UCSD-AML1 (cell line): ENCODE results near the gene MDFIC.
"Not testable (repeated sequence)": the region's sequence is repeated elsewhere in the genome, so short reads cannot be mapped to it uniquely, and the experiment has no call there.

Experiments used
- DNase-seq: peaks from one replicate; lab custom pipeline; 2025; ENCODE audit not compliant: unreplicated experiment; lab: John Stamatoyannopoulos, UW

Gene MDFIC, protein sequence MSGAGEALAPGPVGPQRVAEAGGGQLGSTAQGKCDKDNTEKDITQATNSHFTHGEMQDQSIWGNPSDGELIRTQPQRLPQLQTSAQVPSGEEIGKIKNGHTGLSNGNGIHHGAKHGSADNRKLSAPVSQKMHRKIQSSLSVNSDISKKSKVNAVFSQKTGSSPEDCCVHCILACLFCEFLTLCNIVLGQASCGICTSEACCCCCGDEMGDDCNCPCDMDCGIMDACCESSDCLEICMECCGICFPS

DNA sequence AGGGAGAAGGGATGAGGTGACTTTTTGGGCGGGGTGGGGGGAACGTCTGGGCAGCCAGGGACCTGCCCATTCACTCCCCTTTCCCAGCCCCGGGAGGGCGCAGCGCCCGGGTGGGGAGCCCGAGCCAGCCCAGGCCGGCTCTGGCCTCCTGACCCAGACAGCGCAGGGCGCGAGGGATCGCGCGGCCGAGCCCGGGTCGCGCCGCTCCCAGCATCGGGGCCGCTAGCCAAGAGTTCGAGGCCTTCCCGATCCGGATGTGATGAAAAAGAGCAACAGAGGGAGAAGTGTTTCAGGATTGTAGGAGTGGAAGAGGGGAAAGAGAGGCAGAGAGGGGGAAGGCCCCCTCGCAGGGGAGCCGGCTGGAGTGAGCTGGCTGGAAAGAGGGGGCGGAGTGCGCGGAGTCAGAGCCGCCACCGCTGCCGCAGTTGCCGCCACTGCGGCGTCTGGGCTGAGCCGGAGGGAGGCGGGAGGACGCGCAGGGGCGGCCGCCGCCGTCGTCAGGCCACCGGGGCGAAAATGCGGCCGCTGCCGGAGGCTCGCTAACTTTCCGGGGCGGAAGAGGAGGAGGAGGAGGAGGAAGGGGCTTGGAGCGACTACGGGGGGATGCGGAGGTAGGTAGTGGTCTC is at the start of gene MDFIC:
MDFIC (plus strand) TSS at position 69 of the 626 bp plus-strand sequence. CDS start 940 bp downstream, outside the sequence.
- DNase-seq, result peak; percentile 27

DNA sequence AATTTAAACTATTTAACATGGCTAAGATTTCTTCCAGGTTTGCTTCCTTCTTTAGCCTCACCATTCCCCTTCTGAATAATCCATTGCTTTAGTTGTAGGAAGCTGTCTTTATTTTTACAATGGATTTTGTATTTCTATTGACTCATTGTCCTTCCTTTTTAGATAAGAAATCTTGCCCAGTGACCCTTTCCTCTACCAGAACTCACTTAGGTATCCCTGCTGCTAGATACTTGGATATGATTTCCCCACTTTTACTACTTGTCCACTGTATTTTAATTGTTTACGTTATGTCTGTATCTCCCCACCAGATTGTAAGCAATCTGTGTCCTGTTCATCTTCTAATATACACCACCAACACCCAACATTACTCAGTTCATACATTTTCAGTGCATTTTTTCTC is 47.7 kb upstream of the MDFIC start:
- no peak for DNase-seq

DNA sequence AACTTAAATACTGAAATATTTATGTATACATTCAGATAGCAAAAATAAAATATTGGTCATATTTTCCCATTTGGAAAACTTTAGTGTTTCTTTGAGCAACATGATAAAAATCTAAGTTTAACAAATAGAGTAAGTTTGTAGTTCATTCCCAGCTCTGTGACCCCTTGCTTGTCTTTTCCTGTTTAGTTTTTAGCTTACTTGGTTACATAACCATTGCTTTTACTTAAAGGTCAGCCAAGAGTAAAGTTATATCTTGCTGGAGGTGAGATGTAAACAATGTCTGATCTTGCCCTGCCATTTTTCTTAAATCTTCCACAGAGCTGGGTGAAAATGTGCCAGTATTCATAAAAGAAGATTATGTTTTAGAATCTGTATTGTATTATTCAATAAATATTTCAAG is 46.7 kb upstream of the MDFIC start:
- no peak for DNase-seq

DNA sequence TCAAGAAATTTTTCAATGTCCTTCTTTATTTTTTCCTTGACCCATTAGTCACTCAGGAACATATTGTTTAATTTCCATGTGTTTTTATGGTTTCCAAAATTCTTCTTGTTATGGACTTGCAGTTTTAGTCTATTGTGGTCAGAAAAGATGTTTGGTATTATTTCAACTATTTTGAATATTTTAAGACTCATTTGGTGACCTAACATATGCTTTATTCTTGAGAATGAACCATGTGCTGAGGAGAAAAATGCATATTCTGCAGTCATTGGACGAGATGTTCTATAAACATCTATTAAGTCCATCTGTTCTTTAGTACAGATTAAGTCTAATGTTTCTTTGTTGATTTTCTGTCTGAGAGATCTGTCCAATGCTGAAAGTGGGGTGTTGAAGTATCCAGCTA is 42.3 kb upstream of the MDFIC start:
- DNase-seq, result no peak

DNA sequence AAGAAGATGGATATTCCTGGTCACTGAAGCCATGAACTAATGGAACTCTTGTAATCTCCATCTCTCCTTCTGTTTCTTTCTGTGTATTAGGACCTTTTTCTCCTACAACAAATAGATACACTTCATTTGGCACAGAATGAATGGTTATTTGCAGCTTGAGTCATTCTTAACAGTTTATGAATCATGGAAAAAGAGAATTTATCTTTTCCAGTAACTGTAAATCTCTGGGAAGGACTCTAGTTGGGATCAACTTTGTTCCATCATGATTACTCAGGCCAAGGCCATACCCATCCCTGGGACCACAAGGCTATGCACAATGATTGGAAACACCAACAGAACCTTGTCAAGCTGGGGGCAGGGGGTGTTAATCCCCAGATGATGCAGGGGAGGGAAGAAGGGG is 36.1 kb upstream of the MDFIC start:
- no peak for DNase-seq

DNA sequence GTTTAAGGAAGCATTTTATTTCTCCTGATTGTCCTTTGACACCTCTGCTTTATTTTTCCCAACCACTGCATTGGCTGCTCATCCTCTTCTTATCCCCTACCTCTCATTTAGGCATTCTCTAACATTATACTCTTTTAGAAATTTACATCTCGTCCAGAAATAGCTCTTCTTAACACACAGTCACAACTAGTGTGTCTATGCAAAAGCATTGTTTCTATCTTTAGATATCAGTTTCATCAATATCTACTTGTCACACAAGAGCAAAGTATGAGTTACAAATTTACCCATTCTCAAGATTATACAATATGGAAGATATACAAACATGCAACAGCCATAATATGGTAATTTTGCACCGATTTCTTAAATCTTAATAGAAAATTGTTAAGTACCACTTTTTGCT is 35.7 kb upstream of the MDFIC start:
- DNase-seq, result no peak

DNA sequence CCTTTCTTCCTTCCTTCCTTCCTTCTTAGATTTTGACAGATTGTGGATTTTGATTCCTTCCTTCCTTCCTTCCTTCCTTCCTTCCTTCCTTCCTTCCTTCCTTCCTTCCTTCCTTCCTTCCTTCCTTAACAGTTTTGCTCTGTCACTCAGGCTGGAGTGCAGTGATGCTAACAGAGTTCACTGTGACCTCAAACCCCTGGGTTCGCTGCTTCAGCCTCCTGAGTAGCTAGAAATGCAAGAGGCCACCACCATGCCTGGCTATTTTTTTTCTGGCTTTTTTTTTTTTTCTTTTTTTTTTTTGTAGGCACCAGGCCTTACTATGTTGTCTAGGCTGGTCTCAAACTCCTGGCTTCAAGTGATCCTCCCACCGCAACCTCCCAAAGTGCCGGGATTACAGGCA is 32.8 kb upstream of the MDFIC start:
- DNase-seq, result not testable (repeated sequence)

DNA sequence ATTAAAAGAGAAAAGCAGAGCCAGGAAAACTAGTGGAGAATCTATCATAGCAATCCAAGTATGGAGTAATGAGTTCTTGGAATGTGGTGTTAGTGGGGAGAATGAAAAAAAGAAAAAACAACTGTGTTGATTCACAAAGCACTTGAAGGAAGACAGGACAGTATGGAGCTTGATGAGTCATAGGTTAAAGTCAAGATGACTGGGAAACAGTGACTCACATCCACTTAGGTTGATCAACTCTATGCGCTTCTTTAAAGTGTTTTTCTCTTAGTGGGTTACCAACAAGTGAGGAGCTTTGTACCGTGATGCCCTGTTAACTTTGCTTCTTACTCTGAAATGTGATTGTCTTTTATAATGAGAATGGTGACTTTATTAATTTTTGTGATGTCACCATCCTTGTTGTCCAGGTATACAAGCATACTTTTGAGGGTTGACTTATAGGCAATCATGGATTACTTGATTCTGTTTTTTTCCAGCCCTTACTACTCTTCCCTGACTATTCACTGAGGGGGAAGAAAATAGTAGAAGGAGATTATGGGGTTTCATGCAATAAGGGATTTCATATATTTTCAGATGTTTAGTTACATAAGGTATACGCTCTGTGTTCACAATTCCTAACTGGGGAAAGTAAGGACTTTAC is 32.1 kb upstream of the MDFIC start:
- DNase-seq, result no peak

DNA sequence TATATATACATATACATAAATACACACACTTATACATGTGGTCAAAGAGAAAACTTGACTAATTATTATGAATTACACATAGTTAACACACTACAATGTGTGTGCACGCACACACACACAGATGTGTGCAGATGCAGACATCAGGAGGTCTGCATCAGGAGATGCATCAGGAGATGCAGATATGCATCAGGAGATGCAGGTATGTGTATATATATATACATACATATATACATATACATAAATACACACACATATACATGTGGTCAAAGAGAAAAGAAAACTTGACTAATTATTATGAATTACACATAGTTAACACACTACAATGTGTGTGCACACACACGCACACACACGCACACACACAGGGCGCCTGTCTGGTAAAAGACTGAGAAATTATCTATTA is 31.3 kb upstream of the MDFIC start:
- DNase-seq, result no peak

DNA sequence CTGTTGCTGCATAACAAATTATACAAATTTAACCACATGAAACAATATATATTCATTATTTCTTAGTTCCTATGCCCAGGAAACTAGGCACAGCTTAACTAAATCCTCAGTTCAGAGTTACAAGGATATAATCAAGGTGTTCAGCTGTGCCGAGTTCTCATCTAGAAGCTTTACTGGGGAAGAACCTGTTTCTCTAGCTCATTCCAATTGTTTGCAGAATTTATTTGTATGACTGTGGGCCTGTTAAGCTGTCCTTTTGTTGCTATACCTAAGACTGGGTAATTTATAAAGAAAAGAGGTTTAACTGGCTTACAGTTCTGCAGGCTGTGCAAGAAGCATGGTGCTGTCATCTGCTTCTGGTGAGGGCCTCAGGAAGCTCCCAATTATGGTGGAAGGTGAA is 21.8 kb upstream of the MDFIC start:
- no peak for DNase-seq

DNA sequence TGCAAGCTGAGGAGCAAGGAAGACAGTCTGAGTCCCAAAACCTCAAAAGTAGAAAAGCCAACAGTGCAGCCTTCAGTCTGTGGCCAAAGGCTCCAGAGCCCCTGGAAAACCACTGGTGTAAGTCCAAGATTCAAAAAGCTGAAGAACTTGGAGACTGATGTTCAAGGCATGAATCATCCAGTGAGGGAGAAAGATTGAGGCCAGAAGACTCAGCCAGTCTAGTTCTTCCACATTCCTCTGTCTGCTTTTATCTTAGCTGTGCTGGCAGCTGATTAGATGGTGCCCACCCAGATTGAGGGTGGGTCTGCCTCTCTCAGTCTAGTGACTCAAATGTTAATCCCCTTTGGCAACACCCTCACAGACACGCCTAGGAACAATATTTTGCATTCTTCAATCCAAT is 20.1 kb upstream of the MDFIC start:
- DNase-seq, result peak; percentile 2

DNA sequence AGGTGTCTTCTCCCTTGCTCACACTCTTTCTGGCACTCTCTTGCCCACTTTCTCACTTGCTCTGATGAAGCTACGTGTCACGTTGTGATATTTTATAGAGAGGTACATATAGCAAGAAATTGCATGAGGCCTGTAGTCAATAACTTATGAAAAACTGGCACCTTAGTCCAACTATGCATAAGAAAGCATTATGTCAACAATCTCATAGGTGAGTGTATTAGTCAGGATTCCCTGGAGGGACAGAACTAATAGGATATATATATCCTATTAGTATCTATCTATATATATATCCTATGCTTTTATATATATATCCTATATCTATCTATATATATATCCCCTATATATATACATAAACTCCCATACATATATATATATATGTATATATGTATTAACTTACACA is 18.8 kb upstream of the MDFIC start:
- DNase-seq, result no peak

DNA sequence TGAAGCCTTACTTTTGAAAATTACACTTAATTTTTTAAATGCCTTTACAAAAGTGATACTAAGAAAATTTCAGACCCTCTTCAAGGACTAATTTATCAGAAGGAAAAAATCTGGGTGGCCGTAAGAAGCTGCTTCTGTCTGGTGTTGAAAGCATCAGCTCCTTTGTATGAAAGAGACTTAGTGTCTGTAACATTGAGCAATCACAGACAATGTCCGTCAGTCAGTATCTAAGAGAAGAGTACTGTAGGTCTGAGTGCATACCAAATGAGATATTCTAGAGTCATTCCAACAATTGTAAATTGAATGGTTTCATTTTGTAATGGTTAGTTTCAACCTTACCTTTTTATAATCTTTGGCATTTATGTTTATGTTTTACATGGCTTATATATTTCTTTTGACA is 11.1 kb upstream of the MDFIC start:
- DNase-seq, result no peak

DNA sequence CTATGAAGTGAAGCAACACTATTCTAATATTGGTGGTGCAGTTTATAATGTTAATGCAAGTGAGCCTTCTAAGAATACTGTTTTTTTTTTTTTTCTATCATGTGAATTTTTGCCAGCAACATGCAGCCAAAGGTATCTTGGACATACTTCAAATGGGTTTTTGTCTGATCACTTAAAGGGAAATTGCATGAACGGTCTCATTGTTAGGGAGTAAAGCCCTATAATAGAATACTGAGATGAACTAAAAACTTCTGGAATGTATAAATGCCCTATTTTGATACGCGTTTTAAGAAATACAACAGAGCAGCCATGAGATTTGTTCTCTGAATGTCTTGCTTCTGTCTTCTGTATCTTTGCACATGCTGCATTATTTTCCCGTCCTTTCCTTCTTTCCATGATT is 10.5 kb upstream of the MDFIC start:
- no peak for DNase-seq

DNA sequence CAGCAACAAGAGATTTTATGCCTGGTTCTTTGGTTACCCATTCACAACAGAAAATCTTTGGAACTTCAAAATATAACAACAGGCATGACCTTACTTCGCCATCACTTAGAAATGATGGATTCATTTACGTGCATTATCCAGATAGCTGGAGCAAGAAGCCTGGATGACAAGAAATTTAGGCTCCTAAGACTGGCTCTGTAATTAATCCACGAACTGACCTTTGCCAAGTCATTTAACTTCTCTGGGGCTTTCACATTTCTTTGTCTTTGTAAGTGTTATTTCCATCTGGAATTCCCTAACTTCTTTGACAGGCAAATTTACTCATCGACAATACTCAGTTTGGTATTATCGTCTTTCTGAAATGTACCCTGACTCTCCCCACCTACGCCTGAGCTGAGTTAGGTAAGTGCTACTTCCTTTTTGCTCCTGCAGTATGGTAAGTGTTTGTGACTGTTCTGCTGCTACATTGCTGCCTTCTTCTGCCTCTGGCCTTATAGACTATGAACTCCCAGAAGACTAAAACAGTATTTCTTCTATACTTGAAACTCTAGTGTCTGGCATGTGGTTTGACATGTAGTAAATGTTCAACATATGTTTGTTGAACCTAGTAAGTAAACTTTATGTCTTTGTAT is 5.5 kb upstream of the MDFIC start:
- no peak for DNase-seq

DNA sequence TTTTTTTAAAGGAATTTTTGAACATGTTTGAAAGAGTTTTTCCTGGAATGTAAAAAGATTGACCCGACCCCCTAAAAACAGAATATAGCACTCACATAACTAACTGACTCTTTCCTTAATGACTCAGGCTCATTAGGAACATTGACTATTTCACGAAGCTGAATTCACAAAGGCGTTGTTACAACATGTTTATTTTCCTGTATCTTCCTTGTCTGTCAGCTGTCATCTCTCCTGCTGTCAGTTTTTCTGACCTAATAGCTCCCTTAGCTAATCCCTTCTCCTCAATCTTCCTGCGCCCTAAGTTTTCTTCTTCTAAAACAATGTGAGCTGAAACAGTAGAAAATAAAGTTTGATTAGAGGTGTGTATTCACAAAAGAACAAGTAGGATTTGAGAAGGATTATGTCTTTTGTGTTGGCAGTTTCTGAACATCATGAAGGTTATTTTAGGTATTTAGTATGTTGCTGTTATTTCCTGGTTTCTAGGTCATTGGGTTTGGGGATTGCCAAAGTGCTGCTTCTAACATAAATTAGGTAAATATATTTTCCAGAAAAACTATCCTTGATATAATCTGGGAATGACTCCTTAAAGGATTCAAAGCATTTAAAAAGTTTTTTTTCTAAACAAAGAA is 4.6 kb upstream of the MDFIC start:
- no peak for DNase-seq

DNA sequence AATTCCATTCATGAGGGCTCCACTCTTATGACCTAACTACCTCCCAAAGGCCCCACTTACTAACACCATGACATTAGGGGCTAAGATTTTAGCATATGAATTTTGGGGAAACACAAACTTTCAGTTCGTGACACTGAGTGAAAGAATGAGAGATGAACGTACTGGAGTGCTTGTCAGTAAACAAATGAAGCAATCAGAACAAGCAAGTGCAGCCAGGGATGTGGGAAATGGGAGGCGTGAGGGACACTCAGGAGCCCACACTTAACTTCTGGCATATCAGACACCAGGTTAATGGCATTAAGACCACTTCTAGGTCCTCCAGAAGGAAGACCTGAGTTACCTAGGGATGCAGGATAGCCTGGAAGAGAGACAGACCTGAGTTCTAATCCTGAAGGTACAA is 2.3 kb upstream of the MDFIC start:
- DNase-seq, result no peak

DNA sequence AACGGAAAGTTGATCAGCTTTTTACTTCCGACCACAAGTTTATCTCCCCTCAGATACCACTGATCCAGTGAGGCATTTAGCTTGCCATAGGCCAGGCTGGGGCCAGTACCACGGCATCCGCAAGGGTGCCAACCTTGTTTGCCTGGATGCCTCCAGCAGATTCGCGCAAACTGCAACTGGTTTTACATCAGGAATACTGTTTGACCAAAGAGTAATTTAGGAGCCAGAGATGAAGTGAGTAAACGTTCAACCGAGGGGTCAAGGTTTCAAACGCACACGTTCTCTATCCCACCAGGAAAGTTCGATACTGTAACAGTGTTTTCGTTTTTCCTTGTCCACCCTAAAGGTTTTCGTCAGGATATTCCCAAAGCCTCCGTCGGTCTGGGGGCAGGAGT is 266 bp upstream of the MDFIC start:
- DNase-seq, result no peak

DNA sequence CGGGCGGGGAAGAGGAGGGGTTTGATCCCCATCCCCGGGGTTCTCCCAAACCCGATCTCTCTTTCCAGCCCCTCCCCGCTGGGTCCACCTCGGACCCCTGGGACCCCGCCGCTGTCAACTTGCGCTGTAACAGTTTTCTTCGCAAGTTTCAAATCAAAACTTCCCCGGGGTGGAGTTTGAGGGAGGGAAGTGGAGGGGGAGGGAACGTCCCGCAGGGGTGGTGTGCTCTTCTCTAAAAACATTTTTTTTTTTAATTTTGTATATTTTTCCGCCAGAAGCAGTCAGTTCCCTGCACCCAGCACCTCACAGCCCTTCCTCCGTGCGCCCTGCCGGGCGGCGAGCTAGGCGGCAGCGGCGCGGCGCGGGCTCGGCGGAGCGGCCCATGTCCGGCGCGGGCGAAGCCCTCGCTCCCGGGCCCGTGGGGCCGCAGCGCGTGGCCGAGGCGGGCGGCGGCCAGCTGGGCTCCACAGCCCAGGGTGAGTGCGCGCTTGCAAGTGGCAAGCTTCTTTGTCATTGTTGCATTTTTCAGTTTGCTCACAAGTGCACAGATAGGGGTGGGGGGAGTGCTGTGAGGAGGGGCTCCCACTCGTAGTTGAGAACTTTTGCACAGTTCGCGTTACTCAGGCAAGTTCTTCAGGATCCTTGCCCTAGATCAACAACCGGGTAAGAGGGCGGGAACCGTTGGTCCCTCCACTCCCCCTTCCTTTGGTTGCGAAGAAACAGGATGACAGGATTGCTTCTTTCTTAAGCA is 933 bp downstream of the MDFIC start:
- DNase-seq, result peak; percentile 51

DNA sequence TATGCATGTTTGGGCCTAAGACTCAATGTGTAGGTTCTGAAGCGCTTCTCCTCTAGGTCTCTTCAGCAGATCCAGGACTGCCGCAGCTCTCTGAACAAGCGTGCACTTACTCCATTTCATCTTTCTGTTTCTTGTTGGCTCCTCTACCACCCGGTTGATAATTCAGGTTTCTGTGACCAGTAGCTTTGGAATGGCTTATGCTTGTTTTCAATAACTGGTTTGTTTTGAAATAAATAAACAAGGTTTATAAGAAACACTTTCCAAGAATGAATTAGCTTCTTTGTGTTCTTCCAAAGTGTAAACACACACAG is 1.5 kb downstream of the MDFIC start:
- DNase-seq, result no peak

DNA sequence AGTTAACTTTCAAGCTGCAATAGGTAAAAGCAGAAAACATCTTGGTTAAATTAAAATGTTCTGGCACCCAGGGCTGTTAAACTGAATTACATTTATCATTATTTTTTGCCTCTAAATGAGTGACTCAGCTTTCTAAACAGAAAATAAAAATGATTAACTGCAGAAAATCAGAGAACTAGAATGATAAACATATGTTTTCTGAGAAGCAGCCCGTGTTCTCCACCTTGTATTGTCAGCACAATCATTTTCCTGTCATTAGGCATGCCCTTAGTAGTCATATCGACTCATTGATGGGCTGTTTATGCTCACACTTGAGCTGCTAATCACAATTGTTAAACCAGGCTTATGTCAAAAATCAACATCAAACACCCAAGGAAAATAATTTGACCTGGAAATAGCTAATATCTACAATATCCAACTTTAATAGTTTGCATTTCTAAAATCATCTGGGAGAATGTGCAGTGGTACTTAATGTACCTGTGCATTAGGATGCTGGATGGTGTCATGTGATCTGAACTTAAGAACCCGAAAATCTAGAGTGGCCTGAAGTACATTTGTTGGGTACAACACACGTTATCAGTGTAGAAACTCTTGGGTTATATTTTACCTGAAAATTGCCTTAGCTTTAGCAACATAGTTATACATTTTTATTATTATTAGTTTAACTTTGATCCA is 2.3 kb downstream of the MDFIC start:
- no peak for DNase-seq
